NCI-H1694 treated with DMSO at 0.1 percent for 48 hours (cell line): ENCODE results near the gene LUZP4.
"Not testable (repeated sequence)": the region's sequence is repeated elsewhere in the genome, so short reads cannot be mapped to it uniquely, and the experiment has no call there.

ENCODE experiments used
- DNase-seq: peaks from one replicate; lab custom pipeline; 2025; lab: John Stamatoyannopoulos, UW

Gene LUZP4

GRCh38 chrX:115289465-115289864, at the start of gene LUZP4:
TSS of gene LUZP4 (plus strand) at chrX:115289715. CDS start at chrX:115289760, 45 bp downstream.
- no peak for DNase-seq

GRCh38 chrX:115251458-115252233, 37.9 kb upstream of the LUZP4 start:
- no peak for DNase-seq

GRCh38 chrX:115255003-115255402, 34.5 kb upstream of the LUZP4 start:
- DNase-seq: no peak

GRCh38 chrX:115257711-115258110, 31.8 kb upstream of the LUZP4 start:
- DNase-seq: no peak

GRCh38 chrX:115259238-115259875, 30.2 kb upstream of the LUZP4 start:
- no peak for DNase-seq

- no peak for DNase-seq
Observed at GRCh38 chrX:115260330-115260729, 29.2 kb upstream of the LUZP4 start.

- DNase-seq: no peak
Observed at GRCh38 chrX:115261148-115261547, 28.4 kb upstream of the LUZP4 start.

- DNase-seq: no peak
Observed at GRCh38 chrX:115264009-115264408, 25.5 kb upstream of the LUZP4 start.

GRCh38 chrX:115266300-115266699, 23.2 kb upstream of the LUZP4 start:
- no peak for DNase-seq

- no peak for DNase-seq
Observed at GRCh38 chrX:115268421-115268820, 21.1 kb upstream of the LUZP4 start.

- no peak for DNase-seq
Observed at GRCh38 chrX:115269051-115269683, 20.3 kb upstream of the LUZP4 start.

- no peak for DNase-seq
Observed at GRCh38 chrX:115284877-115285276, 4.6 kb upstream of the LUZP4 start.

GRCh38 chrX:115297189-115297588, 7.7 kb downstream of the LUZP4 start:
- DNase-seq: no peak

GRCh38 chrX:115311139-115311538, 21.6 kb downstream of the LUZP4 start:
- no peak for DNase-seq

- no peak for DNase-seq
Observed at GRCh38 chrX:115311601-115312001, 22.1 kb downstream of the LUZP4 start.

GRCh38 chrX:115318139-115318538, 28.6 kb downstream of the LUZP4 start:
- no peak for DNase-seq

- no peak for DNase-seq
Observed at GRCh38 chrX:115322375-115322774, 32.9 kb downstream of the LUZP4 start.

GRCh38 chrX:115324194-115324593, 34.7 kb downstream of the LUZP4 start:
- no peak for DNase-seq

GRCh38 chrX:115329282-115329681, 39.8 kb downstream of the LUZP4 start:
- DNase-seq: not testable (repeated sequence)

GRCh38 chrX:115330498-115331168, 41.1 kb downstream of the LUZP4 start:
- peak; percentile 28 for DNase-seq

- DNase-seq: no peak
Observed at GRCh38 chrX:115332832-115333231, 43.3 kb downstream of the LUZP4 start.

GRCh38 chrX:115333446-115333845, 43.9 kb downstream of the LUZP4 start:
- no peak for DNase-seq
